Muscle layer of duodenum (tissue), 2 donors: ENCODE data around the gene MEIS1.
A peak's percentile ranks its signal among the peaks of the same experiment; 100 is the strongest.

Experiments used
- H3K27ac ChIP-seq: one replicate; pipeline ENCODE4 v1.7.0; 2013; ENCODE audit warnings: mild to moderate bottlenecking, low read length
- H3K27me3 ChIP-seq: one replicate; pipeline ENCODE4 v1.7.0; 2013; ENCODE audit warnings: low read depth, mild to moderate bottlenecking, control low read depth, low read length
- H3K36me3 ChIP-seq, 2 donors: one replicate each; pipeline ENCODE4 v1.7.0; 2013; ENCODE audit warnings: low read length in 2 of 2, control low read depth in 1 of 2, mild to moderate bottlenecking in 1 of 2; ENCODE audit not compliant: insufficient read depth in 2 of 2, control insufficient read depth in 1 of 2
- H3K4me1 ChIP-seq, 2 donors: one replicate each; pipeline ENCODE4 v1.7.0; 2013; ENCODE audit warnings: low read length in 2 of 2, mild to moderate bottlenecking in 2 of 2, control low read depth in 1 of 2, moderate library complexity in 1 of 2; ENCODE audit not compliant: insufficient read depth in 2 of 2, control insufficient read depth in 1 of 2
- H3K4me3 ChIP-seq, 2 donors: one replicate each; pipeline ENCODE4 v1.7.0; 2013; ENCODE audit warnings: low read length in 2 of 2, low read depth in 1 of 2, mild to moderate bottlenecking in 1 of 2
- H3K9me3 ChIP-seq, 2 donors: one replicate each; pipeline ENCODE4 v1.7.0; 2013; ENCODE audit warnings: low read length in 2 of 2, control low read depth in 1 of 2, mild to moderate bottlenecking in 1 of 2; ENCODE audit not compliant: control insufficient read depth in 1 of 2
- donor health status: healthy.

MEIS1 gene

GRCh38 chr2:66562304-66562685 lies 127.4 kb downstream of the MEIS1 start:
- peak overlapping the region; percentile 56 for H3K27ac ChIP-seq
- no peaks in the 10 kb centered on the region for H3K36me3 ChIP-seq
- no peaks in the 10 kb centered on the region for H3K27me3 ChIP-seq
- peaks cover 0 to 53% of the 10 kb centered on the region in 2 donors for H3K4me1 ChIP-seq
- no peaks in the 10 kb centered on the region for H3K9me3 ChIP-seq
- no peak overlapping the region for H3K4me3 ChIP-seq

GRCh38 chr2:66563473-66563872 lies 128.5 kb downstream of the MEIS1 start:
- H3K9me3 ChIP-seq: no peaks in the 10 kb centered on the region
- H3K4me3 ChIP-seq: no peak overlapping the region
- peaks cover 0 to 5% of the 10 kb centered on the region in 2 donors for H3K36me3 ChIP-seq
- peaks cover 3 to 57% of the 10 kb centered on the region in 2 donors for H3K4me1 ChIP-seq
- no peaks in the 10 kb centered on the region for H3K27me3 ChIP-seq
- no peak overlapping the region for H3K27ac ChIP-seq

GRCh38 chr2:66565291-66565690 lies 130.4 kb downstream of the MEIS1 start:
- H3K27me3 ChIP-seq: no peaks in the 10 kb centered on the region
- no peaks in the 10 kb centered on the region for H3K9me3 ChIP-seq
- H3K4me1 ChIP-seq: peaks cover 10 to 73% of the 10 kb centered on the region in 2 donors
- peaks cover 0 to 16% of the 10 kb centered on the region in 2 donors for H3K36me3 ChIP-seq
- no peak overlapping the region for H3K4me3 ChIP-seq
- no peak overlapping the region for H3K27ac ChIP-seq

GRCh38 chr2:66566726-66567399 lies 131.9 kb downstream of the MEIS1 start:
- H3K27me3 ChIP-seq: no peaks in the 10 kb centered on the region
- H3K36me3 ChIP-seq: peaks cover 9 to 16% of the 10 kb centered on the region in 2 donors
- H3K27ac ChIP-seq: peak overlapping the region; percentile 32
- no peaks in the 10 kb centered on the region for H3K9me3 ChIP-seq
- peaks cover 10 to 71% of the 10 kb centered on the region in 2 donors for H3K4me1 ChIP-seq
- H3K4me3 ChIP-seq: no peak overlapping the region

GRCh38 chr2:66567729-66568128 lies 132.8 kb downstream of the MEIS1 start:
- H3K36me3 ChIP-seq: peaks cover 9 to 16% of the 10 kb centered on the region in 2 donors
- peaks cover 10 to 64% of the 10 kb centered on the region in 2 donors for H3K4me1 ChIP-seq
- H3K4me3 ChIP-seq: no peak overlapping the region
- no peaks in the 10 kb centered on the region for H3K27me3 ChIP-seq
- peak overlapping the region; percentile 32 for H3K27ac ChIP-seq
- no peaks in the 10 kb centered on the region for H3K9me3 ChIP-seq

GRCh38 chr2:66568650-66569300 lies 133.8 kb downstream of the MEIS1 start:
- Histone ChIP-seq H3K36me3 (peaks cover 9 to 16% of the 10 kb centered on the region in 2 donors), H3K27ac (peak overlapping the region; percentile 62), H3K4me3 (no peak overlapping the region), H3K9me3 (no peaks in the 10 kb centered on the region), H3K27me3 (no peaks in the 10 kb centered on the region), H3K4me1 (peaks cover 10 to 55% of the 10 kb centered on the region in 2 donors)

GRCh38 chr2:66569321-66569851 lies 134.5 kb downstream of the MEIS1 start:
- no peaks in the 10 kb centered on the region for H3K27me3 ChIP-seq
- H3K4me3 ChIP-seq: no peak overlapping the region
- H3K4me1 ChIP-seq: peaks cover 10 to 50% of the 10 kb centered on the region in 2 donors
- peaks cover 9 to 16% of the 10 kb centered on the region in 2 donors for H3K36me3 ChIP-seq
- H3K27ac ChIP-seq: peak overlapping the region; percentile 40
- H3K9me3 ChIP-seq: no peaks in the 10 kb centered on the region

GRCh38 chr2:66569974-66570373 lies 135.0 kb downstream of the MEIS1 start:
- no peaks in the 10 kb centered on the region for H3K27me3 ChIP-seq
- H3K36me3 ChIP-seq: peaks cover 9 to 16% of the 10 kb centered on the region in 2 donors
- H3K27ac ChIP-seq: peak overlapping the region; percentile 40
- H3K4me3 ChIP-seq: no peak overlapping the region
- H3K4me1 ChIP-seq: peaks cover 10 to 45% of the 10 kb centered on the region in 2 donors
- no peaks in the 10 kb centered on the region for H3K9me3 ChIP-seq

- Histone ChIP-seq H3K9me3 (no peaks in the 10 kb centered on the region), H3K36me3 (peaks cover 9 to 16% of the 10 kb centered on the region in 2 donors), H3K4me3 (no peak overlapping the region), H3K27ac (peak overlapping the region; percentile 40), H3K27me3 (no peaks in the 10 kb centered on the region), H3K4me1 (peaks cover 10 to 44% of the 10 kb centered on the region in 2 donors)
Observed at GRCh38 chr2:66570471-66570870, 135.5 kb downstream of the MEIS1 start.

- peaks cover 5% of the 10 kb centered on the region for H3K27me3 ChIP-seq
- peak overlapping the region; percentile 42 for H3K27ac ChIP-seq
- H3K4me3 ChIP-seq: no peak overlapping the region
- H3K36me3 ChIP-seq: peaks cover 9 to 16% of the 10 kb centered on the region in 2 donors
- H3K4me1 ChIP-seq: peaks cover 10 to 43% of the 10 kb centered on the region in 2 donors
- no peaks in the 10 kb centered on the region for H3K9me3 ChIP-seq
Observed at GRCh38 chr2:66571918-66572317, 137.0 kb downstream of the MEIS1 start.

GRCh38 chr2:66572391-66572790 lies 137.5 kb downstream of the MEIS1 start:
- no peak overlapping the region for H3K4me3 ChIP-seq
- no peak overlapping the region for H3K27ac ChIP-seq
- peaks cover 10 to 41% of the 10 kb centered on the region in 2 donors for H3K4me1 ChIP-seq
- H3K36me3 ChIP-seq: peaks cover 9 to 16% of the 10 kb centered on the region in 2 donors
- H3K9me3 ChIP-seq: no peaks in the 10 kb centered on the region
- peaks cover 10% of the 10 kb centered on the region for H3K27me3 ChIP-seq
